Measurements from ENCODE around the gene GTF2I.

DNA sequence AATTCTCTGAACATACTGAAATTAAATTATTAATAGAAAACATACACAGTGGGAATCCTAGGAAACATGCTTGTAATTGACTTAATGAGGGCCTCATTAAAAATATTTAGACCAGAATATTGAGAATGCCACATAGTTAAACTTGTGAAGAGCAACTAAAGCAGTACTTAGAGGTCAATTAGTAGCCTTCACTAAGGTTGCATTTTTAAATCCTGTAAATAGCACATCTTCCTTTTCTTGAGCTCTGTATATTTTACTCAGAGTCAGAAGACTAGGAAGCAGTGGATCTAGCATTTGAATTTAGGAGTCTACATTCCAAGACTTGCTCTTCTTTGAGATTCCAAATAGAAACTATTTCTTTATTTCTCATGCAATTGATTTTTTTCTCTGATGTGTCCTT is 56.0 kb downstream of the GTF2I start:
- TF ChIP-seq CTCF (IDR thresholded peaks at IDR 0.05; ENCODE audit: poor library complexity) (no peak), EZH2phosphoT487 (IDR thresholded peaks at IDR 0.05; ENCODE audit: low read depth, severe bottlenecking, unreplicated experiment) (no peak)

All from hepatocyte (in vitro differentiated cells).